GM12801 (cell line): ENCODE data around the gene PTPN13.

Experiments
- CTCF ChIP-seq: IDR thresholded peaks from one replicate; pipeline ENCODE4 v1.5.1; 2011; ENCODE audit warnings: control low read depth; ENCODE audit not compliant: insufficient read length; ENCODE audit errors: extremely low read depth

Gene PTPN13

GRCh38 chr4:86720508-86721068 is 126.5 kb downstream of the PTPN13 start:
- TF ChIP-seq CTCF: no peak

GRCh38 chr4:86721412-86721811 is 127.3 kb downstream of the PTPN13 start:
- no peak for TF ChIP-seq CTCF

GRCh38 chr4:86730310-86730709 is 136.2 kb downstream of the PTPN13 start:
- TF ChIP-seq CTCF: no peak

GRCh38 chr4:86737244-86737643 is 143.1 kb downstream of the PTPN13 start:
- TF ChIP-seq CTCF: no peak

- no peak for TF ChIP-seq CTCF
Observed at GRCh38 chr4:86741846-86742245, 147.7 kb downstream of the PTPN13 start.

- TF ChIP-seq CTCF: no peak
Observed at GRCh38 chr4:86744570-86744969, 150.5 kb downstream of the PTPN13 start.

- TF ChIP-seq CTCF: no peak
Observed at GRCh38 chr4:86749121-86749520, 155.0 kb downstream of the PTPN13 start.
